NT2/D1 (cell line): Measurements from ENCODE around the gene KIF1B.

Experiments
- SUZ12 ChIP-seq: IDR thresholded peaks from 2 replicates; pipeline ENCODE4 v1.6.1; 2011; ENCODE audit not compliant: insufficient read length, insufficient read depth; ENCODE audit errors: extremely low read depth
- YY1 ChIP-seq: IDR thresholded peaks from 2 replicates; pipeline ENCODE4 v1.6.1; 2011; ENCODE audit not compliant: insufficient read length, insufficient read depth
- ZNF274 ChIP-seq: IDR thresholded peaks from 2 replicates; pipeline ENCODE4 v1.6.1; 2011; ENCODE audit warnings: mild to moderate bottlenecking, low read depth, low read length

- TF ChIP-seq YY1 (no peak), ZNF274 (no peak), SUZ12 (no peak)
Observed at GRCh38 chr1:10398278-10398733, 187.9 kb downstream of the KIF1B start.
